ENCODE data around the gene SPRR1B.

SPRR1B gene

DNA sequence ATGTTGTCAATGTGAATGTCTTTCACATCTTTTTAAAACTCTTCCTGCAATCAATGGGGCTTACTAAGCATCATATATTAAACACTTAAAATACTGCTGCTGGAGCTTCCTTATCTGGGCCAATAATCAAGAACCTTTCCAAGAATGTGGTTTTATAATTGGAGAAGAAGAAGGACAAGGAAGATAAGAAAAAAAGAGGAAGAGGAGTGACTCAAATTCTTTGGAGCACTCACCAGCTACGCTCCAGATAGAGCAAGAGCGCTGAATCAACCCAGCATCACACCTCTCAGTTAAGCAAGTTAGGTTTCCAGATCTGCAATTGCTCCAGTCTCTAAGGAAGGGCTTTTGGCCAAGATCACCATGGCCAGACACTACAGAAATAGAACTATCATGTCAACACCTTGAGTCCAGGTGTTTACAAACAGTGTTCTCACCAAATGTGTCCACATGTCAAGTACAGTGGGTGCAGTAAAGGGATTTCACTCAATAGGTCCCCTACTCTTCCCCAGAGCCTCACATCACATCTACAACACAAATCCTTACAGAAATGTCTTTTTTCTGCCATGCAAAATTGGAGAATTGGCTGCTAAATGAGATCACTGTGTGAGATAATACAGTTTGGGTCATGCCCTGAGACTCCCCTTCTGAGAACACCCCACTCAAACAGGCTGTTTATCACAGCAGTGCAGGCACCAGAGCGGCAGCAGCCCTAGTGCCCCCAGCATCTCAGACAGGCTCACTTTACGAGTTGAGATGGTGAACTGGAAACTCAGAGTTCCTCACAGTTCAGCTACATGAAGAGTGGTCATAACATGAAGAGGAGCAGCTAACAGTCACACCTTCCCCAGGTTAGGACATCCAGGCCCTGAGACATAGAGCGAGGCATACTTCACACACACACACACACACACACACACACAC, 42.1 kb downstream of the SPRR1B start:
- Mint-ChIP-seq H3K36me3 (no peaks in the 10 kb centered on the region), H3K27me3 (peaks cover 11% of the 10 kb centered on the region), H3K4me3 (no peak overlapping the region), H3K9me3 (no peaks in the 10 kb centered on the region), H3K27ac (no peak overlapping the region), H3K4me1 (no peaks in the 10 kb centered on the region)

- Mint-ChIP-seq H3K36me3 (no peaks in the 10 kb centered on the region), H3K4me3 (no peak overlapping the region), H3K27me3 (peaks cover 20% of the 10 kb centered on the region), H3K9me3 (peaks cover 7% of the 10 kb centered on the region), H3K4me1 (no peaks in the 10 kb centered on the region), H3K27ac (no peak overlapping the region)
Measured at GRCh38 chr1:153081736-153082135, 50.7 kb downstream of the SPRR1B start.
